Astrocyte of the spinal cord (primary cell): Measurements from ENCODE around the gene MYRIP.

Experiments used
- DNase-seq: peaks from one replicate; pipeline ENCODE4 v3.0.0; 2011; ENCODE audit warnings: low read depth, low spot score
- H3K4me3 ChIP-seq: 2 replicates; pipeline ENCODE4 v1.5.1; 2011; ENCODE audit warnings: low read depth, mild to moderate bottlenecking, low read length, moderate library complexity
- CTCF ChIP-seq: IDR thresholded peaks from 2 replicates; pipeline ENCODE4 v1.5.1; 2012; ENCODE audit warnings: low read depth, mild to moderate bottlenecking, low read length, inconsistent platforms
- in situ Hi-C: cut with HindIII; loops from 2 replicates; pipeline ENCODE4 v1.10.0; 2017; ENCODE audit warnings: low sequenced_read_pairs

Gene MYRIP

DNA sequence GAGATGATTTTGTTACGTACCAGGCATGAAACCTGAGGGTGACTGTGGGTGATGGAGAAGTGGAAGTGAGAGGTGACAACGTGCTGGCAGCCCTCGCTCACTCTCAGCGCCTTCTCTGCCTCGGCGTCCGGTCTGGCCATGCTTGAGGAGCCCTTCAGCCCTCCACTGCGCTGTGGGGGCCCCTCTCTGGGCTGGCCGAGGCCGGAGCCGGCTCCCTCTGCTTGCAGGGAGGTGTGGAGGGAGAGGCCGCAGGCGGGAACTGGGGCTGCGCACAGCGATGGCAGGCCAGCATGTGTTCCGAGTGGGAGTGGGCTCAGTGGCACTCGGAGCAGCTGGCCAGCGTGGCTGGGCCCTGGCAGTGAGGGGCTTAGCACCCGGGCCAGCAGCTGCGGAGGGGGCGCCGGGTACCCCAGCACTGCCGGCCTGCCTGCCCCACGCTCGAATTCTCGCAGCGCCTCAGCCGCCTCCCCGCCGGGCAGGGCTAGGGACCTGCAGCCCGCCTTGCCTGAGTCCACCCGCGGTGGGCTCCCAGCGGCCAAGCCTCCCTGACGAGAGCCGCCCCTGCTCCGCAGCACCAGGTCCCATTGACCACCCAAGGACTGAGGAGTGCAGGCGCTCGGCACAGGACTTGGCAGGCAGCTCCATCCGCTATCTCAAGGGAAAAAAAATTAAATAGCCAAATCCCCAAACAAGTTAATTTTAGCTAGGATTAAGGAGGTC is 29.7 kb upstream of the MYRIP start:
- TF ChIP-seq CTCF: no peak
- no peak overlapping the region for H3K4me3 ChIP-seq
- in situ Hi-C loops: no loop called here
- DNase-seq: no peak

GRCh38 chr3:39780352-39780751 is 29.1 kb upstream of the MYRIP start:
- in situ Hi-C loops: no loop called here
- TF ChIP-seq CTCF: no peak
- H3K4me3 ChIP-seq: no peak overlapping the region
- no peak for DNase-seq

DNA sequence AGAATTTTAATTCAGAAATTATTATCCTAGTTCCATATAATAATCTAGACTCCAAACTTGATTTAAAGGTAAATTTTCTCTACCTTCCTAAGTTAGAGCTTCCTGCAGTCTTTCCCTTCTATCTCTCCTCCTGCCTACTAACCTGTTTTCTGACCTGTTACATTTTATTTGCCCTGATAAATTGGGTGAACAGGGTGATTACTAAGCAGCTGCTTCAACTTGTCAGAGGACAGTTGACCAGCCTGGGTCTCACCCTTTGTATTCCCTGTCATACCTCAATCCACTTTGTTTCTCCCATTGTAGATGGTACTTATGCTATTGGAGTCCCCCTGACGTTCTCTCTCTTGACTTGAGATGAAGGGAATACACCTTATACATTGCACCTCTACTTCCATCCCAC is 28.4 kb upstream of the MYRIP start:
- no peak for TF ChIP-seq CTCF
- no peak overlapping the region for H3K4me3 ChIP-seq
- in situ Hi-C loops: no loop called here
- DNase-seq: no peak

DNA sequence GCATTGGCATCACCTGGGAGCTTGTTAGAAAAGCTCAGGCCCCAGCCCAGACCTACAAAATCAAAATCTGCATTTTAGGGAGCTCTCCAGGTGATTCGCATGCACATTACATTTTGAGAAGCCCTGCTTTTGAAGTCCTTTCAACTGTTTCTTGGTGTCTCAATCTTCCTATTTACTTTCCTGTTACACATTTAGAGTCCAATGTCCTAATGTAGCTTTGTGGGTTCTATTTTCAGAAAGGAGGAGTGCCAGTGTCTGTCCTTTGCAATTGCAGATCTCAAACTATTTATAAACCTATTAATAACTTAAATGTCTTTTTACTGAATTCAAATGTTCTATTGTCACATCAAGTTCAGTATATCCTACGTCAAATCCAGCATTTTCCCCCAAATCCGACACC is 27.8 kb upstream of the MYRIP start:
- DNase-seq: no peak
- no peak overlapping the region for H3K4me3 ChIP-seq
- in situ Hi-C loops: no loop called here
- no peak for TF ChIP-seq CTCF

- no peak for TF ChIP-seq CTCF
- in situ Hi-C loops: no loop called here
- DNase-seq: no peak
- H3K4me3 ChIP-seq: no peak overlapping the region
Observed at GRCh38 chr3:39783680-39784079, 25.7 kb upstream of the MYRIP start.

- no peak for DNase-seq
- TF ChIP-seq CTCF: no peak
- H3K4me3 ChIP-seq: no peak overlapping the region
- in situ Hi-C loops: no loop called here
Observed at GRCh38 chr3:39784922-39785321, 24.5 kb upstream of the MYRIP start.
